RWPE2 (cell line): ENCODE measurements around the gene EIF2D.
"Not testable (repeated sequence)": the region's sequence is repeated elsewhere in the genome, so short reads cannot be mapped to it uniquely, and the experiment has no call there.

ENCODE experiments used
- ATAC-seq: fragments of 200-7000 bp; cut with Tn5 transposase; 3 replicates; pipeline ENCODE4 v1.9.1; 2021; ENCODE audit warnings: low read depth
- DNase-seq: peaks from one replicate; pipeline ENCODE4 v3.0.0-alpha.2; 2020; ENCODE audit warnings: low spot score
- H3K27ac ChIP-seq: fragments of 450-650 bp; 2 replicates; pipeline ENCODE4 v1.5.1; 2017; ENCODE audit warnings: mild to moderate bottlenecking; ENCODE audit not compliant: poor library complexity, severe bottlenecking
- H3K27me3 ChIP-seq: fragments of 250-450 bp; sonication (Bioruptor Pico); 2 replicates; pipeline ENCODE4 v1.5.1; 2021; ENCODE audit warnings: mild to moderate bottlenecking, moderate library complexity; ENCODE audit not compliant: insufficient read depth, poor library complexity, severe bottlenecking
- H3K36me3 ChIP-seq: fragments of 250-450 bp; sonication (Bioruptor Pico); 2 replicates; pipeline ENCODE4 v1.5.1; 2020; ENCODE audit warnings: low read depth, mild to moderate bottlenecking, moderate library complexity
- H3K4me1 ChIP-seq: fragments of 250-450 bp; sonication (Bioruptor Pico); 2 replicates; pipeline ENCODE4 v1.5.1; 2021; ENCODE audit warnings: mild to moderate bottlenecking, moderate library complexity; ENCODE audit not compliant: insufficient read depth, poor library complexity, severe bottlenecking
- H3K4me3 ChIP-seq: fragments of 250-450 bp; sonication (Bioruptor Pico); 2 replicates; pipeline ENCODE4 v1.5.1; 2021; ENCODE audit warnings: mild to moderate bottlenecking, moderate library complexity; ENCODE audit not compliant: severe bottlenecking
- H3K9me3 ChIP-seq: fragments of 250-450 bp; sonication (Bioruptor Pico); 2 replicates; pipeline ENCODE4 v1.5.1; 2021; ENCODE audit warnings: mild to moderate bottlenecking, moderate library complexity; ENCODE audit not compliant: severe bottlenecking
- CTCF ChIP-seq: fragments of 450-650 bp; IDR thresholded peaks from one replicate; pipeline ENCODE4 v1.5.1; 2017; ENCODE audit warnings: mild to moderate bottlenecking, moderate library complexity; ENCODE audit not compliant: poor library complexity, severe bottlenecking

Gene EIF2D

GRCh38 chr1:206583707-206584648 lies 28.3 kb downstream of the EIF2D start:
- peak; percentile 86 for TF ChIP-seq CTCF
- H3K27me3 ChIP-seq = no peaks in the 10 kb centered on the region
- H3K4me1 ChIP-seq = peaks cover 25% of the 10 kb centered on the region
- no peaks in the 10 kb centered on the region; the same call in 1 of the 2 replicates for H3K36me3 ChIP-seq
- no peaks in the 10 kb centered on the region for H3K9me3 ChIP-seq
- no peak overlapping the region for H3K27ac ChIP-seq
- DNase-seq (no peak), ATAC-seq (peak; percentile 60; the same call in 2 of the 3 replicates)
- H3K4me3 ChIP-seq = no peak overlapping the region

- Histone ChIP-seq H3K4me3 (no peak overlapping the region), H3K27me3 (no peaks in the 10 kb centered on the region), H3K36me3 (no peaks in the 10 kb centered on the region; the same call in 1 of the 2 replicates), H3K27ac (no peak overlapping the region), H3K9me3 (no peaks in the 10 kb centered on the region), H3K4me1 (peaks cover 17% of the 10 kb centered on the region)
- no peak for DNase-seq
- no peak for TF ChIP-seq CTCF
- ATAC-seq = no peak
Measured at GRCh38 chr1:206582971-206583706, 29.1 kb downstream of the EIF2D start.

GRCh38 chr1:206582537-206582936 lies 29.7 kb downstream of the EIF2D start:
- Histone ChIP-seq H3K36me3 (no peaks in the 10 kb centered on the region; the same call in 1 of the 2 replicates), H3K4me3 (no peak overlapping the region), H3K4me1 (peaks cover 16% of the 10 kb centered on the region), H3K9me3 (no peaks in the 10 kb centered on the region), H3K27me3 (no peaks in the 10 kb centered on the region), H3K27ac (no peak overlapping the region)
- DNase-seq (no peak), ATAC-seq (no peak)
- no peak for TF ChIP-seq CTCF

GRCh38 chr1:206581571-206581981 lies 30.7 kb downstream of the EIF2D start:
- no peak for ATAC-seq

GRCh38 chr1:206581114-206581497 lies 31.2 kb downstream of the EIF2D start:
- H3K4me1 ChIP-seq, H3K4me3 ChIP-seq, ATAC-seq, DNase-seq, H3K27me3 ChIP-seq, H3K36me3 ChIP-seq, H3K27ac ChIP-seq, H3K9me3 ChIP-seq: not testable (repeated sequence)

More at GRCh38 chr1:206581571-206581981, 30.7 kb downstream of the EIF2D start:
- no peak for TF ChIP-seq CTCF
- Histone ChIP-seq H3K4me1 (peaks cover 6% of the 10 kb centered on the region), H3K36me3 (no peaks in the 10 kb centered on the region; the same call in 1 of the 2 replicates), H3K27ac (no peak overlapping the region), H3K9me3 (no peaks in the 10 kb centered on the region), H3K27me3 (no peaks in the 10 kb centered on the region), H3K4me3 (no peak overlapping the region)
- no peak for DNase-seq
